CD4-positive, alpha-beta T cell (primary cell): ENCODE data around the gene HS6ST3. TPM values are rescaled to one million over a fixed set of nuclear protein-coding genes. Genes with fewer than 3 reads are reported as not detected.

Source experiments
- ATAC-seq: fragments of 200-7000 bp; cut with Tn5 transposase; one replicate; pipeline ENCODE4 v1.10.0; 2022; ENCODE audit warnings: mild to moderate bottlenecking; ENCODE audit not compliant: poor library complexity
- CTCF ChIA-PET: fragments of 350-600 bp; sonication (Branson Sonifier 250); formaldehyde crosslinking; loops from one replicate; lab custom pipeline; 2021; ENCODE audit warnings: antibody characterized with exemption, inconsistent platforms; lab: Charles Lee
- POLR2A ChIA-PET: fragments of 350-600 bp; sonication (Branson Sonifier 250); formaldehyde crosslinking; loops from one replicate; lab custom pipeline; 2021; ENCODE audit warnings: antibody characterized with exemption, inconsistent platforms; lab: Charles Lee
- DNase-seq, 14 experiments: peaks; one replicate each; pipeline ENCODE4 v3.0.0-alpha.2; 2013 to 2020; ENCODE audit warnings: mixed read lengths in 2 of 14
- H3K27ac ChIP-seq, 2 donors: one replicate each; pipeline versions ENCODE4 v1.5.1 to v1.7.0; 2013; ENCODE audit warnings: low read length in 2 of 2, low read depth in 1 of 2, mild to moderate bottlenecking in 1 of 2
- H3K27me3 ChIP-seq, 2 experiments: 1 replicate in 1 of 2; 2 replicates in 1 of 2; pipeline versions ENCODE4 v1.6.1 to v1.7.0; 2013; ENCODE audit warnings: low read length in 2 of 2, control low read depth in 1 of 2, mild to moderate bottlenecking in 1 of 2, moderate library complexity in 1 of 2; ENCODE audit not compliant: insufficient read depth in 2 of 2, control insufficient read depth in 1 of 2
- H3K36me3 ChIP-seq: one replicate; pipeline ENCODE4 v1.6.1; 2013; ENCODE audit warnings: low read length, control low read depth; ENCODE audit not compliant: insufficient read depth
- H3K4me1 ChIP-seq: one replicate; pipeline ENCODE4 v1.6.1; 2013; ENCODE audit warnings: low read length, control low read depth; ENCODE audit not compliant: insufficient read depth
- H3K4me3 ChIP-seq: one replicate; pipeline ENCODE4 v1.5.1; 2013; ENCODE audit warnings: mild to moderate bottlenecking, low read length, moderate library complexity
- H3K9me3 ChIP-seq, 2 experiments: 1 replicate in 1 of 2; 2 replicates in 1 of 2; pipeline versions ENCODE4 v1.6.1 to v1.7.0; 2013; ENCODE audit warnings: low read length in 2 of 2, mild to moderate bottlenecking in 2 of 2, control low read depth in 1 of 2, moderate library complexity in 1 of 2; ENCODE audit not compliant: control insufficient read depth in 1 of 2, insufficient read depth in 1 of 2
- H3K27ac Mint-ChIP-seq: one replicate; pipeline ENCODE4 v1.8.0; 2020; ENCODE audit warnings: mixed read lengths
- H3K27me3 Mint-ChIP-seq: one replicate; pipeline ENCODE4 v1.8.0; 2021; ENCODE audit warnings: mixed read lengths
- H3K36me3 Mint-ChIP-seq: one replicate; pipeline ENCODE4 v1.8.0; 2021; ENCODE audit warnings: low read depth, mixed read lengths
- H3K4me1 Mint-ChIP-seq: one replicate; pipeline ENCODE4 v1.8.0; 2021; ENCODE audit warnings: low read depth, mixed read lengths
- H3K4me3 Mint-ChIP-seq: one replicate; pipeline ENCODE4 v1.8.0; 2020; ENCODE audit warnings: mild to moderate bottlenecking, mixed read lengths
- H3K9me3 Mint-ChIP-seq: one replicate; pipeline ENCODE4 v1.8.0; 2020; ENCODE audit warnings: mixed read lengths
- intact Hi-C, 2 experiments: fragments of 100-400 bp; cut with DNase I in 1 of 2; cut with micrococcal nuclease in 1 of 2; formaldehyde crosslinking; loops; one replicate each; pipeline versions ENCODE4 v1.15.1 to v1.9.0; 2023 to 2025; cut with DNase I, micrococcal nuclease
- total RNA-seq, 174 experiments: library from RNA in 2 of 174; stranded (reverse) in 2 of 174; gene quantifications; one replicate each; pipeline ENCODE4 v1.2.3 and lab custom pipeline; 2021 to 2026
- TF ChIP-seq, protein P1 (sequence below): fragments of 200-600 bp; IDR thresholded peaks from one replicate; pipeline ENCODE4 v1.8.0; 2022; ENCODE audit warnings: antibody characterized with exemption, mild to moderate bottlenecking

The HS6ST3 gene
- total RNA-seq, 2 experiments from 2014 or later: not detected

DNA sequence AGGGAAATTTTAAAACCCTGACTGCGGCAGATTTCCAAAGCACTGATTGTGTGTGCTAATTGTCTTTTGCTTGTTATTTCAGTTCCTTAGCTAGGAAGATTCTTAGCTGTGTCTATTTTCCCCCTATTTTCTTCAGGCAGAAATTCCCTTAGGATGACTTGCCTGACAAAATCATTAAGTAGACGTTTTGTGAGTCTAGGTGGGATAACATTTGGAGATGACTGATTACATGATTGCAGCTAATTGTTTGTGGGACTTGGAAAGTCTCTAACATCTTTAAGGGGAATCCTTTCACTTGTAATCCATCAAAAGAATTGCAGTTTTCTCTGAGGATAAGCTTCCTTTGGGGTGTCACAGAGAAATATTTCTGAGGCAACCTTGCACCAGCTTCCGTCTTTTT, 676.4 kb downstream of the HS6ST3 start:
- H3K9me3 Mint-ChIP-seq: no peaks in the 10 kb centered on the region
- Histone ChIP-seq H3K4me3 (no peak overlapping the region), H3K9me3 (no peaks in the 10 kb centered on the region), H3K4me1 (no peaks in the 10 kb centered on the region), H3K36me3 (no peaks in the 10 kb centered on the region), H3K27ac (no peak overlapping the region), H3K27me3 (no peaks in the 10 kb centered on the region)
- intact Hi-C loops: no loop called here
- ChIA-PET CTCF (no interaction called here), POLR2A (no interaction called here)
- H3K27me3 Mint-ChIP-seq: no peaks in the 10 kb centered on the region
- ATAC-seq (no peak), DNase-seq (no peak)
- H3K36me3 Mint-ChIP-seq: no peaks in the 10 kb centered on the region
- no peak overlapping the region for H3K4me3 Mint-ChIP-seq
- TF ChIP-seq, protein P1, sequence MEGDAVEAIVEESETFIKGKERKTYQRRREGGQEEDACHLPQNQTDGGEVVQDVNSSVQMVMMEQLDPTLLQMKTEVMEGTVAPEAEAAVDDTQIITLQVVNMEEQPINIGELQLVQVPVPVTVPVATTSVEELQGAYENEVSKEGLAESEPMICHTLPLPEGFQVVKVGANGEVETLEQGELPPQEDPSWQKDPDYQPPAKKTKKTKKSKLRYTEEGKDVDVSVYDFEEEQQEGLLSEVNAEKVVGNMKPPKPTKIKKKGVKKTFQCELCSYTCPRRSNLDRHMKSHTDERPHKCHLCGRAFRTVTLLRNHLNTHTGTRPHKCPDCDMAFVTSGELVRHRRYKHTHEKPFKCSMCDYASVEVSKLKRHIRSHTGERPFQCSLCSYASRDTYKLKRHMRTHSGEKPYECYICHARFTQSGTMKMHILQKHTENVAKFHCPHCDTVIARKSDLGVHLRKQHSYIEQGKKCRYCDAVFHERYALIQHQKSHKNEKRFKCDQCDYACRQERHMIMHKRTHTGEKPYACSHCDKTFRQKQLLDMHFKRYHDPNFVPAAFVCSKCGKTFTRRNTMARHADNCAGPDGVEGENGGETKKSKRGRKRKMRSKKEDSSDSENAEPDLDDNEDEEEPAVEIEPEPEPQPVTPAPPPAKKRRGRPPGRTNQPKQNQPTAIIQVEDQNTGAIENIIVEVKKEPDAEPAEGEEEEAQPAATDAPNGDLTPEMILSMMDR: no peak
- no peak overlapping the region for H3K27ac Mint-ChIP-seq
- no peaks in the 10 kb centered on the region for H3K4me1 Mint-ChIP-seq

DNA sequence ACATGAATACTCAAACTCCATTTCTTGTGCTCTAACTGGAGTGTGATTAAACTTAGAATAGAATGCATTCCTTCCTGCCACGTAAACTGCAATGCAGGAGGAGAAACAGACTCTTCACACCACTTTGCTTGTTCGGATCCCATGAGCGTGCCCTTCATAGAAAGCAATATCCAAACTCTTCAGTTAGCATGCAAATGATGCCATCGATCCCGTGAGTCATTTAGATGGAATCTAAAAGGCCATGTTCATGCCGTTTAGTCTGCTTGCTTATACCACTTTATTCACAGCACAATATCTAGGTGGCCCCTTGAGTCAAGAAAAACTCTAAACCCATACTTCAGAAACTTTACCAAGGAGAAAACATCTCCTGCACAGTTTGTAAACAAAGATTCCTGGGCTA, 678.6 kb downstream of the HS6ST3 start:
- no peak for ATAC-seq
- Mint-ChIP-seq H3K27me3 (no peaks in the 10 kb centered on the region), H3K27ac (no peak overlapping the region), H3K36me3 (no peaks in the 10 kb centered on the region), H3K4me1 (no peaks in the 10 kb centered on the region), H3K4me3 (no peak overlapping the region), H3K9me3 (peaks cover 4% of the 10 kb centered on the region)
- no peaks in the 10 kb centered on the region for H3K27me3 ChIP-seq
- H3K9me3 ChIP-seq: peaks cover 0 to 6% of the 10 kb centered on the region in 2 experiments
- H3K4me3 ChIP-seq: no peak overlapping the region
- H3K4me1 ChIP-seq: no peaks in the 10 kb centered on the region
- intact Hi-C loops: no loop called here
- ChIA-PET POLR2A (no interaction called here), CTCF (no interaction called here)
- H3K27ac ChIP-seq: no peak overlapping the region
- H3K36me3 ChIP-seq: no peaks in the 10 kb centered on the region
- TF ChIP-seq, protein P1: no peak
- DNase-seq: no peak

DNA sequence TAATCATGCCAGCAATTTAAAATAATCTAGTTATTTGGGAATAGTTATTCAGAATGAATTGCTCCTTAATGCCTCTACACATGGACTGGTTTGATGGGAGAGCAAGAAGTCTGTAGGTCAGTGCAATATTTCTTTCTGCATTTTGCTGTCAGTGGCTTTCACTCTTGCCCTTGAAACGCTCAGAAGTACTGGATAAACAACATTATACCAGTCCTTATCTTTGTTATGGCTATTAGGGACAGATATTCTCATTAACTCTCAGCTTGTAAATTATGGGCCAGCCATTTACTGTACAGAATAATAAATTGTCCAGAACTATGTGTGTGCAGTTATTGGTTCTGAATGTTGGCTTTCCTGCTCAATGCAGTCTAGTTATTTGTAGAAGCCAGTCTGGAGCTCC, 680.0 kb downstream of the HS6ST3 start:
- Mint-ChIP-seq H3K27ac (no peak overlapping the region), H3K4me1 (no peaks in the 10 kb centered on the region), H3K9me3 (peaks cover 4% of the 10 kb centered on the region), H3K27me3 (no peaks in the 10 kb centered on the region), H3K36me3 (no peaks in the 10 kb centered on the region), H3K4me3 (no peak overlapping the region)
- CTCF ChIA-PET: no interaction called here
- Histone ChIP-seq H3K9me3 (peaks cover 0 to 7% of the 10 kb centered on the region in 2 experiments), H3K4me3 (no peak overlapping the region), H3K27me3 (no peaks in the 10 kb centered on the region), H3K4me1 (no peaks in the 10 kb centered on the region), H3K36me3 (no peaks in the 10 kb centered on the region), H3K27ac (no peak overlapping the region)
- TF ChIP-seq, protein P1: no peak
- DNase-seq: no peak
- POLR2A ChIA-PET: no interaction called here
- ATAC-seq: no peak
- intact Hi-C loops: no loop called here
